Spleen (tissue), 7 donors: ENCODE measurements around the gene DGKK.

Experiments
- CTCF ChIP-seq, 11 experiments: fragments of 200-600 bp in 7 of 11; fragments of 450-650 bp in 4 of 11; sonication (generic) in 4 of 11; IDR thresholded peaks in 8 of 11; conservative IDR thresholded peaks in 3 of 11; 1 replicate in 7 of 11; 2 replicates in 4 of 11; pipeline versions ENCODE4 v1.4.0 to v1.8.0; 2016 to 2021; ENCODE audit warnings: antibody characterized with exemption in 11 of 11, inconsistent platforms in 4 of 11, mild to moderate bottlenecking in 1 of 11
- POLR2A ChIP-seq, 3 donors: fragments of 450-650 bp; IDR thresholded peaks; one replicate each; pipeline ENCODE4 v1.5.1; 2017; ENCODE audit warnings: antibody characterized with exemption in 3 of 3, mild to moderate bottlenecking in 1 of 3
- POLR2AphosphoS5 ChIP-seq, 3 donors: sonication (generic); formaldehyde crosslinking; IDR thresholded peaks; one replicate each; pipeline ENCODE4 v1.5.1; 2017; ENCODE audit warnings: antibody characterized with exemption in 3 of 3
- donor health status: DM: no; HTN: no; CAD: no; lungs with moderate emphysema.
- donor health status: DM: no; HTN: no; CAD: no.
- donor health status: DM: no; HTN: no; CAD: no.

GRCh38 chrX:50470103-50471031 is at the start of gene DGKK:
- TF ChIP-seq CTCF (IDR thresholded peaks at IDR 0.05 in 8 of 11, conservative IDR thresholded peaks at IDR 0.05 in 3 of 11) (no peak), POLR2AphosphoS5 (IDR thresholded peaks at IDR 0.05) (no peak), POLR2A (IDR thresholded peaks at IDR 0.05) (no peak)
